ENCODE results near the gene PIAS2. TPM values are rescaled to one million over a fixed set of nuclear protein-coding genes. Genes with fewer than 3 reads are reported as not detected.
"Not testable (repeated sequence)": the region's sequence is repeated elsewhere in the genome, so short reads cannot be mapped to it uniquely, and the experiment has no call there.

Gene PIAS2
- total RNA-seq, 1 experiment from 2014 or later: 2.2 TPM

- in situ Hi-C loops (cut with HindIII; ENCODE audit: low pct_unique_long_range_greater_than_20kb, low sequenced_read_pairs): no loop called here
- no peak for DNase-seq (ENCODE audit: low read depth)
These were observed 1.3 kb downstream of the PIAS2 start for GRCh38 chr18:46915800-46916550.

GRCh38 chr18:46910856-46911255, 6.5 kb downstream of the PIAS2 start:
- no peak for DNase-seq (ENCODE audit: low read depth)
- in situ Hi-C loops (cut with HindIII; ENCODE audit: low pct_unique_long_range_greater_than_20kb, low sequenced_read_pairs): no loop called here

- no peak for DNase-seq (ENCODE audit: low read depth)
- in situ Hi-C loops (cut with HindIII; ENCODE audit: low pct_unique_long_range_greater_than_20kb, low sequenced_read_pairs): no loop called here
These were observed 7.8 kb downstream of the PIAS2 start for GRCh38 chr18:46909497-46909896.

GRCh38 chr18:46903406-46903805, 13.9 kb downstream of the PIAS2 start:
- in situ Hi-C loops (cut with HindIII; ENCODE audit: low pct_unique_long_range_greater_than_20kb, low sequenced_read_pairs): no loop called here

GRCh38 chr18:46899274-46899948, 17.9 kb downstream of the PIAS2 start:
- in situ Hi-C loops (cut with HindIII; ENCODE audit: low pct_unique_long_range_greater_than_20kb, low sequenced_read_pairs): no loop called here
- DNase-seq (ENCODE audit: low read depth): no peak

More at GRCh38 chr18:46903406-46903805, 13.9 kb downstream of the PIAS2 start:
- no peak for DNase-seq (ENCODE audit: low read depth)

- DNase-seq (ENCODE audit: low read depth): no peak
- in situ Hi-C loops (cut with HindIII; ENCODE audit: low pct_unique_long_range_greater_than_20kb, low sequenced_read_pairs): no loop called here
These were observed 23.2 kb downstream of the PIAS2 start for GRCh38 chr18:46894124-46894523.

- in situ Hi-C loops (cut with HindIII; ENCODE audit: low pct_unique_long_range_greater_than_20kb, low sequenced_read_pairs): no loop called here
- no peak for DNase-seq (ENCODE audit: low read depth)
These were observed 23.9 kb downstream of the PIAS2 start for GRCh38 chr18:46893360-46893759.

- in situ Hi-C loops (cut with HindIII; ENCODE audit: low pct_unique_long_range_greater_than_20kb, low sequenced_read_pairs): no loop called here
These were observed 24.5 kb downstream of the PIAS2 start for GRCh38 chr18:46892842-46893241.

GRCh38 chr18:46891742-46892214, 25.5 kb downstream of the PIAS2 start:
- DNase-seq (ENCODE audit: low read depth): no peak
- in situ Hi-C loops (cut with HindIII; ENCODE audit: low pct_unique_long_range_greater_than_20kb, low sequenced_read_pairs): no loop called here

More at GRCh38 chr18:46892842-46893241, 24.5 kb downstream of the PIAS2 start:
- DNase-seq (ENCODE audit: low read depth): no peak

- no peak for DNase-seq (ENCODE audit: low read depth)
- in situ Hi-C loops (cut with HindIII; ENCODE audit: low pct_unique_long_range_greater_than_20kb, low sequenced_read_pairs): no loop called here
These were observed 28.3 kb downstream of the PIAS2 start for GRCh38 chr18:46888965-46889364.

- DNase-seq (ENCODE audit: low read depth): no peak
- in situ Hi-C loops (cut with HindIII; ENCODE audit: low pct_unique_long_range_greater_than_20kb, low sequenced_read_pairs): no loop called here
These were observed 30.4 kb downstream of the PIAS2 start for GRCh38 chr18:46886893-46887292.

- in situ Hi-C loops (cut with HindIII; ENCODE audit: low pct_unique_long_range_greater_than_20kb, low sequenced_read_pairs): no loop called here
These were observed 34.1 kb downstream of the PIAS2 start for GRCh38 chr18:46883180-46883579.

GRCh38 chr18:46877329-46877987, 39.8 kb downstream of the PIAS2 start:
- in situ Hi-C loops (cut with HindIII; ENCODE audit: low pct_unique_long_range_greater_than_20kb, low sequenced_read_pairs): no loop called here
- no peak for DNase-seq (ENCODE audit: low read depth)

More at GRCh38 chr18:46883180-46883579, 34.1 kb downstream of the PIAS2 start:
- no peak for DNase-seq (ENCODE audit: low read depth)

GRCh38 chr18:46868169-46868921, 49.0 kb downstream of the PIAS2 start:
- DNase-seq (ENCODE audit: low read depth): no peak
- in situ Hi-C loops (cut with HindIII; ENCODE audit: low pct_unique_long_range_greater_than_20kb, low sequenced_read_pairs): no loop called here

- in situ Hi-C loops (cut with HindIII; ENCODE audit: low pct_unique_long_range_greater_than_20kb, low sequenced_read_pairs): no loop called here
- DNase-seq (ENCODE audit: low read depth): no peak
These were observed 49.8 kb downstream of the PIAS2 start for GRCh38 chr18:46867367-46868143.

GRCh38 chr18:46866523-46866922, 50.8 kb downstream of the PIAS2 start:
- in situ Hi-C loops (cut with HindIII; ENCODE audit: low pct_unique_long_range_greater_than_20kb, low sequenced_read_pairs): no loop called here
- DNase-seq (ENCODE audit: low read depth): no peak

GRCh38 chr18:46865245-46865644, 52.1 kb downstream of the PIAS2 start:
- DNase-seq (ENCODE audit: low read depth); in situ Hi-C loops (cut with HindIII; ENCODE audit: low pct_unique_long_range_greater_than_20kb, low sequenced_read_pairs): not testable (repeated sequence)

GRCh38 chr18:46859855-46860254, 57.5 kb downstream of the PIAS2 start:
- no peak for DNase-seq (ENCODE audit: low read depth)
- in situ Hi-C loops (cut with HindIII; ENCODE audit: low pct_unique_long_range_greater_than_20kb, low sequenced_read_pairs): no loop called here

Measured in Caki2 (cell line).